ENCODE measurements around the gene F7. TPM values are rescaled to one million over a fixed set of nuclear protein-coding genes. Genes with fewer than 3 reads are reported as not detected.

F7 gene
- total and polyA plus RNA-seq, 2 of the 4 experiments (the other 2 are of a cell fraction): under 0.01 to 0.07 TPM

DNA sequence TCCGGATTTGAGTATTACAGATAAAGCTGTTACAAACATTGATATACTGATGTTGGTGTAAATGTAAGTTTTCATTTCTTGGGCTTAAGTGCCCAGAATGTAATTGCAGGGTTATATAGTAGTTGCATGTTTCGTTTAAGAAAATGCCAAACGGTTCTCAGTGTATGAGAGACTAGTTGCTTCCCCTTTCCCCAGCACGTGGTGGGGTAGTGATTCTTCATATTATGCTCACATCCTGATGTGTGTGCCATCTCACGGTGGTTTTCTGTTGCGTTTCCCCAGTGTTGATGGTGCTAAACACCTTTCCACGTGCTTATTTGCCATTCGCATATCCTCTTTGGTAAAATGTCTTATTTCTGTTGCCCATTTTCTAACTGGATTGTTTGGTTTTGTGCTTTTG lies 34.7 kb upstream of the F7 start:
- Histone ChIP-seq H2BK120ac (ENCODE audit: low read depth, low read length) (no peak overlapping the region), H3K4ac (ENCODE audit: low read depth, low read length) (no peak overlapping the region), H3K14ac (replicated peaks; ENCODE audit: low read depth, low read length) (no peak overlapping the region), H3K23ac (ENCODE audit: low read depth, low read length) (no peak overlapping the region), H2AK9ac (replicated peaks; ENCODE audit: low read depth, low read length, poor library complexity) (no peak overlapping the region), H2BK5ac (ENCODE audit: low read depth, low read length, poor library complexity, severe bottlenecking) (no peak overlapping the region), H3K27ac (ENCODE audit: insufficient read depth, low read length) (no peak overlapping the region), H2BK15ac (ENCODE audit: low read depth, low read length) (no peak overlapping the region), H3K9me1 (ENCODE audit: insufficient read depth, low read length) (no peaks in the 10 kb centered on the region), H2AFZ (replicated peaks; ENCODE audit: low read length, poor library complexity) (no peak overlapping the region), H3K9ac (ENCODE audit: low read depth, low read length) (no peak overlapping the region), H3K4me1 (ENCODE audit: control insufficient read depth, insufficient read depth, low read length) (no peaks in the 10 kb centered on the region), H4K91ac (ENCODE audit: insufficient read depth, low read depth, low read length) (no peak overlapping the region), H4K5ac (ENCODE audit: low read depth, low read length) (no peak overlapping the region), H3K4me3 (ENCODE audit: insufficient read depth, low read depth, low read length) (no peak overlapping the region), H3K9me3 (ENCODE audit: control insufficient read depth, insufficient read depth, low read length) (no peaks in the 10 kb centered on the region), H3K18ac (ENCODE audit: low read depth, low read length) (no peak overlapping the region), H3K79me1 (ENCODE audit: low read depth in 1 of 2, low read length in 2 of 2) (no peaks in the 10 kb centered on the region), H2AK5ac (ENCODE audit: low read depth, low read length) (no peak overlapping the region), H4K20me1 (ENCODE audit: insufficient read depth, low read length) (no peaks in the 10 kb centered on the region), H3K4me2 (ENCODE audit: low read depth, low read length) (no peak overlapping the region), H2BK20ac (ENCODE audit: low read depth, low read length) (no peak overlapping the region), H3K27me3 (ENCODE audit: control insufficient read depth, insufficient read depth, low read length) (peaks cover 22% of the 10 kb centered on the region), H3K56ac (ENCODE audit: extremely low read depth, insufficient read depth, low read length) (no peak overlapping the region), H3K36me3 (ENCODE audit: control insufficient read depth, insufficient read depth, low read length) (no peaks in the 10 kb centered on the region), H4K8ac (ENCODE audit: low read depth in 2 of 2, low read length in 2 of 2) (no peak overlapping the region)
- ChIA-PET CTCF (no interaction called here), POLR2A (ENCODE audit: unreplicated experiment) (no interaction called here)
- in situ Hi-C loops (cut with MboI; ENCODE audit: low sequenced_read_pairs) (no loop called here), dilution Hi-C loops (cut with HindIII; ENCODE audit: low sequenced_read_pairs, unreplicated experiment) (no loop called here), intact Hi-C loops (cut with micrococcal nuclease) (no loop called here)
- no peak for DNase-seq
- TF ChIP-seq RFX5 (IDR thresholded peaks at IDR 0.05; ENCODE audit: low read depth, low read length) (no peak), MAZ (IDR thresholded peaks at IDR 0.05; ENCODE audit: borderline replicate concordance, low read depth, low read length) (no peak), CEBPB (IDR thresholded peaks at IDR 0.05; ENCODE audit: low read depth, low read length) (no peak), MAFK (IDR thresholded peaks at IDR 0.05; ENCODE audit: low read depth, low read length) (no peak), RAD21 (IDR thresholded peaks at IDR 0.05; ENCODE audit: low read length) (no peak), ELK1 (IDR thresholded peaks at IDR 0.05; ENCODE audit: borderline replicate concordance, low read depth, low read length) (no peak), NFE2L2 (IDR thresholded peaks at IDR 0.05; ENCODE audit: low read depth, low read length) (no peak), MXI1 (IDR thresholded peaks at IDR 0.05; ENCODE audit: borderline replicate concordance, low read depth, low read length) (no peak), RCOR1 (IDR thresholded peaks at IDR 0.05; ENCODE audit: insufficient replicate concordance, low read length) (no peak), CHD1 (IDR thresholded peaks at IDR 0.05; ENCODE audit: low read depth, low read length) (no peak), BHLHE40 (IDR thresholded peaks at IDR 0.05; ENCODE audit: low read depth, low read length) (no peak), SMC3 (IDR thresholded peaks at IDR 0.05; ENCODE audit: low read depth, low read length) (no peak), POLR2A (IDR thresholded peaks at IDR 0.05; ENCODE audit: low read depth, low read length) (no peak), FOS (IDR thresholded peaks at IDR 0.05; ENCODE audit: low read depth, low read length) (no peak)
- TF ChIP-seq, protein P1, sequence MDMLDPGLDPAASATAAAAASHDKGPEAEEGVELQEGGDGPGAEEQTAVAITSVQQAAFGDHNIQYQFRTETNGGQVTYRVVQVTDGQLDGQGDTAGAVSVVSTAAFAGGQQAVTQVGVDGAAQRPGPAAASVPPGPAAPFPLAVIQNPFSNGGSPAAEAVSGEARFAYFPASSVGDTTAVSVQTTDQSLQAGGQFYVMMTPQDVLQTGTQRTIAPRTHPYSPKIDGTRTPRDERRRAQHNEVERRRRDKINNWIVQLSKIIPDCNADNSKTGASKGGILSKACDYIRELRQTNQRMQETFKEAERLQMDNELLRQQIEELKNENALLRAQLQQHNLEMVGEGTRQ (IDR thresholded peaks at IDR 0.05; ENCODE audit: low read depth, low read length): no peak
- TF ChIP-seq, protein P2, sequence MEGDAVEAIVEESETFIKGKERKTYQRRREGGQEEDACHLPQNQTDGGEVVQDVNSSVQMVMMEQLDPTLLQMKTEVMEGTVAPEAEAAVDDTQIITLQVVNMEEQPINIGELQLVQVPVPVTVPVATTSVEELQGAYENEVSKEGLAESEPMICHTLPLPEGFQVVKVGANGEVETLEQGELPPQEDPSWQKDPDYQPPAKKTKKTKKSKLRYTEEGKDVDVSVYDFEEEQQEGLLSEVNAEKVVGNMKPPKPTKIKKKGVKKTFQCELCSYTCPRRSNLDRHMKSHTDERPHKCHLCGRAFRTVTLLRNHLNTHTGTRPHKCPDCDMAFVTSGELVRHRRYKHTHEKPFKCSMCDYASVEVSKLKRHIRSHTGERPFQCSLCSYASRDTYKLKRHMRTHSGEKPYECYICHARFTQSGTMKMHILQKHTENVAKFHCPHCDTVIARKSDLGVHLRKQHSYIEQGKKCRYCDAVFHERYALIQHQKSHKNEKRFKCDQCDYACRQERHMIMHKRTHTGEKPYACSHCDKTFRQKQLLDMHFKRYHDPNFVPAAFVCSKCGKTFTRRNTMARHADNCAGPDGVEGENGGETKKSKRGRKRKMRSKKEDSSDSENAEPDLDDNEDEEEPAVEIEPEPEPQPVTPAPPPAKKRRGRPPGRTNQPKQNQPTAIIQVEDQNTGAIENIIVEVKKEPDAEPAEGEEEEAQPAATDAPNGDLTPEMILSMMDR (conservative IDR thresholded peaks at IDR 0.05; ENCODE audit: low read depth, low read length): no peak
- ATAC-seq (ENCODE audit: low read depth): no peak
- BruUV-seq (replicated peaks): no TSS peak
- no CpG with 5 or more reads among the region's 8 CpGs for WGBS, 2 experiments (ENCODE audit: extremely low coverage in 2 of 2, insufficient read length in 1 of 2)
